Loucy (cell line): ENCODE measurements around the gene ASPG.

Experiments used
- H2AFZ ChIP-seq: fragments of 200-600 bp; sonication (generic); 2 replicates; pipeline ENCODE4 v1.6.0; 2016; ENCODE audit warnings: antibody characterized with exemption, mild to moderate bottlenecking, low read length, moderate library complexity
- H3F3A ChIP-seq: fragments of 200-600 bp; 2 replicates; pipeline ENCODE4 v1.6.0; 2016; ENCODE audit warnings: antibody characterized with exemption, low read depth, mild to moderate bottlenecking
- H3K27me3 ChIP-seq: fragments of 200-600 bp; sonication (generic); 2 replicates; pipeline ENCODE4 v1.6.1; 2014; ENCODE audit warnings: low read length, mild to moderate bottlenecking; ENCODE audit not compliant: insufficient read depth, poor library complexity, severe bottlenecking
- H3K36me3 ChIP-seq: fragments of 200-600 bp; sonication (generic); 2 replicates; pipeline ENCODE4 v1.6.1; 2016; ENCODE audit warnings: low read length; ENCODE audit not compliant: insufficient read depth
- H3K4me1 ChIP-seq: fragments of 200-600 bp; sonication (generic); 2 replicates; pipeline ENCODE4 v1.5.1; 2014; ENCODE audit warnings: low read length, mild to moderate bottlenecking; ENCODE audit not compliant: insufficient read depth, poor library complexity, severe bottlenecking
- H3K4me2 ChIP-seq: fragments of 200-600 bp; sonication (generic); 2 replicates; pipeline ENCODE4 v1.6.0; 2014; ENCODE audit warnings: antibody characterized with exemption, low read length, low read depth, mild to moderate bottlenecking; ENCODE audit not compliant: poor library complexity, severe bottlenecking
- H3K4me3 ChIP-seq: fragments of 200-600 bp; sonication (generic); 2 replicates; pipeline ENCODE4 v1.5.1; 2014; ENCODE audit warnings: low read length, mild to moderate bottlenecking, mixed read lengths; ENCODE audit not compliant: poor library complexity, severe bottlenecking
- H3K79me2 ChIP-seq: fragments of 200-600 bp; sonication (generic); 2 replicates; pipeline ENCODE4 v1.6.1; 2014; ENCODE audit warnings: low read length; ENCODE audit not compliant: insufficient read depth
- H3K9ac ChIP-seq: fragments of 200-600 bp; sonication (generic); 2 replicates; pipeline ENCODE4 v1.6.0; 2014; ENCODE audit warnings: mild to moderate bottlenecking, low read depth, low read length, moderate library complexity; ENCODE audit not compliant: poor library complexity, severe bottlenecking
- H3K9me2 ChIP-seq: fragments of 200-600 bp; sonication (generic); replicated peaks from 2 replicates; pipeline ENCODE4 v1.6.1; 2016; ENCODE audit warnings: low read depth, low read length, mixed read lengths
- H3K9me3 ChIP-seq: fragments of 200-600 bp; sonication (generic); 2 replicates; pipeline ENCODE4 v1.6.1; 2014; ENCODE audit warnings: mild to moderate bottlenecking, antibody characterized with exemption, low read length, low read depth; ENCODE audit not compliant: insufficient read depth
- H4K20me1 ChIP-seq: fragments of 200-600 bp; sonication (generic); 2 replicates; pipeline ENCODE4 v1.6.0; 2014; ENCODE audit warnings: antibody characterized with exemption, low read length, mild to moderate bottlenecking; ENCODE audit not compliant: insufficient read depth, poor library complexity, severe bottlenecking
- CTCF ChIP-seq: fragments of 200-600 bp; sonication (generic); conservative IDR thresholded peaks from 2 replicates; pipeline ENCODE4 v1.5.1; 2014; ENCODE audit warnings: mild to moderate bottlenecking, antibody characterized with exemption, low read length
- EZH2phosphoT487 ChIP-seq: fragments of 200-600 bp; IDR thresholded peaks from 2 replicates; pipeline ENCODE4 v1.6.1; 2018; ENCODE audit warnings: antibody characterized with exemption, mild to moderate bottlenecking, moderate library complexity, borderline replicate concordance

Gene ASPG

GRCh38 chr14:104096751-104097700 lies 11.5 kb downstream of the ASPG start:
- H3K27me3 ChIP-seq = no peaks in the 10 kb centered on the region
- no peaks in the 10 kb centered on the region for H4K20me1 ChIP-seq
- H3K36me3 ChIP-seq = no peaks in the 10 kb centered on the region
- H3K4me2 ChIP-seq = no peak overlapping the region
- H3K4me3 ChIP-seq = no peak overlapping the region
- H3K4me1 ChIP-seq = no peaks in the 10 kb centered on the region
- TF ChIP-seq EZH2phosphoT487 = no peak
- TF ChIP-seq CTCF = no peak; the same call in 1 of the 2 replicates
- no peaks in the 10 kb centered on the region for H3F3A ChIP-seq
- H3K9me3 ChIP-seq = no peaks in the 10 kb centered on the region
- H2AFZ ChIP-seq = no peak overlapping the region
- no peaks in the 10 kb centered on the region for H3K9me2 ChIP-seq
- no peak overlapping the region for H3K9ac ChIP-seq
- H3K79me2 ChIP-seq = no peaks in the 10 kb centered on the region

GRCh38 chr14:104098272-104099095 lies 13.0 kb downstream of the ASPG start:
- H3F3A ChIP-seq = no peaks in the 10 kb centered on the region
- H3K9ac ChIP-seq = no peak overlapping the region
- H3K36me3 ChIP-seq = no peaks in the 10 kb centered on the region
- H2AFZ ChIP-seq = no peak overlapping the region
- no peak overlapping the region for H3K4me3 ChIP-seq
- no peaks in the 10 kb centered on the region for H3K4me1 ChIP-seq
- no peaks in the 10 kb centered on the region for H3K79me2 ChIP-seq
- H3K9me2 ChIP-seq = no peaks in the 10 kb centered on the region
- no peaks in the 10 kb centered on the region for H3K9me3 ChIP-seq
- TF ChIP-seq EZH2phosphoT487 (no peak), CTCF (no peak)
- H4K20me1 ChIP-seq = no peaks in the 10 kb centered on the region
- no peaks in the 10 kb centered on the region for H3K27me3 ChIP-seq
- no peak overlapping the region for H3K4me2 ChIP-seq

- H3K9ac ChIP-seq = no peak overlapping the region
- H4K20me1 ChIP-seq = no peaks in the 10 kb centered on the region
- no peaks in the 10 kb centered on the region for H3K36me3 ChIP-seq
- no peak for TF ChIP-seq CTCF
- no peak for TF ChIP-seq EZH2phosphoT487
- H3K4me2 ChIP-seq = no peak overlapping the region
- no peaks in the 10 kb centered on the region for H3K27me3 ChIP-seq
- no peaks in the 10 kb centered on the region for H3K9me2 ChIP-seq
- H3K4me3 ChIP-seq = no peak overlapping the region
- no peaks in the 10 kb centered on the region for H3K79me2 ChIP-seq
- H3K9me3 ChIP-seq = no peaks in the 10 kb centered on the region
- H2AFZ ChIP-seq = no peak overlapping the region
- H3F3A ChIP-seq = no peaks in the 10 kb centered on the region
- no peaks in the 10 kb centered on the region for H3K4me1 ChIP-seq
Measured at GRCh38 chr14:104099096-104100041, 13.9 kb downstream of the ASPG start.
